ENCODE data around the gene ADGB.
"Not testable (repeated sequence)": the region's sequence is repeated elsewhere in the genome, so short reads cannot be mapped to it uniquely, and the experiment has no call there.

GRCh38 chr6:146812811-146813321 is 214.1 kb downstream of the ADGB start:
- TF ChIP-seq POLR2A (IDR thresholded peaks at IDR 0.05; ENCODE audit: borderline replicate concordance, extremely low read depth, insufficient read depth, insufficient read length); POLR2AphosphoS5 (IDR thresholded peaks at IDR 0.05; ENCODE audit: low read depth, low read length); CTCF (IDR thresholded peaks at IDR 0.05 in 2 of 3, conservative IDR thresholded peaks at IDR 0.05 in 1 of 3; ENCODE audit: borderline replicate concordance in 1 of 3, insufficient read depth in 1 of 3, low read depth in 2 of 3, low read length in 2 of 3); YY1 (IDR thresholded peaks at IDR 0.05; ENCODE audit: extremely low read depth, insufficient replicate concordance, low read depth, low read length); CEBPB (IDR thresholded peaks at IDR 0.05; ENCODE audit: low read depth); REST (IDR thresholded peaks at IDR 0.05; ENCODE audit: low read depth); SP1 (IDR thresholded peaks at IDR 0.05; ENCODE audit: low read depth): not testable (repeated sequence)

All from HCT116 (cell line).